Measurements from ENCODE around the gene SORCS2.

Gene SORCS2

GRCh38 chr4:7367406-7367805 lies 175.1 kb downstream of the SORCS2 start:
- H2AFZ ChIP-seq (ENCODE audit: low read depth, low read length), result no peak overlapping the region
- no peak overlapping the region for H3K4me3 ChIP-seq (ENCODE audit: low read length)
- H3K9ac ChIP-seq (ENCODE audit: low read length), result no peak overlapping the region
- H3K4me2 ChIP-seq (ENCODE audit: low read length), result no peak overlapping the region
- H3K36me3 ChIP-seq (replicated peaks; ENCODE audit: low read depth, low read length), result no peaks in the 10 kb centered on the region
- no peaks in the 10 kb centered on the region for H3K4me1 ChIP-seq (ENCODE audit: low read length)
- H3K27ac ChIP-seq (ENCODE audit: low read length), result no peak overlapping the region
- H3K9me3 ChIP-seq (ENCODE audit: insufficient read depth, low read length), result no peaks in the 10 kb centered on the region
- no peaks in the 10 kb centered on the region for H3K79me2 ChIP-seq (ENCODE audit: low read length)
- H3K27me3 ChIP-seq (ENCODE audit: low read depth, low read length), result no peaks in the 10 kb centered on the region
- H4K20me1 ChIP-seq (ENCODE audit: insufficient read depth, low read length), result no peaks in the 10 kb centered on the region
- TF ChIP-seq, protein P1, sequence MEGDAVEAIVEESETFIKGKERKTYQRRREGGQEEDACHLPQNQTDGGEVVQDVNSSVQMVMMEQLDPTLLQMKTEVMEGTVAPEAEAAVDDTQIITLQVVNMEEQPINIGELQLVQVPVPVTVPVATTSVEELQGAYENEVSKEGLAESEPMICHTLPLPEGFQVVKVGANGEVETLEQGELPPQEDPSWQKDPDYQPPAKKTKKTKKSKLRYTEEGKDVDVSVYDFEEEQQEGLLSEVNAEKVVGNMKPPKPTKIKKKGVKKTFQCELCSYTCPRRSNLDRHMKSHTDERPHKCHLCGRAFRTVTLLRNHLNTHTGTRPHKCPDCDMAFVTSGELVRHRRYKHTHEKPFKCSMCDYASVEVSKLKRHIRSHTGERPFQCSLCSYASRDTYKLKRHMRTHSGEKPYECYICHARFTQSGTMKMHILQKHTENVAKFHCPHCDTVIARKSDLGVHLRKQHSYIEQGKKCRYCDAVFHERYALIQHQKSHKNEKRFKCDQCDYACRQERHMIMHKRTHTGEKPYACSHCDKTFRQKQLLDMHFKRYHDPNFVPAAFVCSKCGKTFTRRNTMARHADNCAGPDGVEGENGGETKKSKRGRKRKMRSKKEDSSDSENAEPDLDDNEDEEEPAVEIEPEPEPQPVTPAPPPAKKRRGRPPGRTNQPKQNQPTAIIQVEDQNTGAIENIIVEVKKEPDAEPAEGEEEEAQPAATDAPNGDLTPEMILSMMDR (IDR thresholded peaks at IDR 0.05; ENCODE audit: low read depth, low read length), result no peak
- TF ChIP-seq EZH2phosphoT487 (IDR thresholded peaks at IDR 0.05; ENCODE audit: low read depth), result no peak

DNA sequence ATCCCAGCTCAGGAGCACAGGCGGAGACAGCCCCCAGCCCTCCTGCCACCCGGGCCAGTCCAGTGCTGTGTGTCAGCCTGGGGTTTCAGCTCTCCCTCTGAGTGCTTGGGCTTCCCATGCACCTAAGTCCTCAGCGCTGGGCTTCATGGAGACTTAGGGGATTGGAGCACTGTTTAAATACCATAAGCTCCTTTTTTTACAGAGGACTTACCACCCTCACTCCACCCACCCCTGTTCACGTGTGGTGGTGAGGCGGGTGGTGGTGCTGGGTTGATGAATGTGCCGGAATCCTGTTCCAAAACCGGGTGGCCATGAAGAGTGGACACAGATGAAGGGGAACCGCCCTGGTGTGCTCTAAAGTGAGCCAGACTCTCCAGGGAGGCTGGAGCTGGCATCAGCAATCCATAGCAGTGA lies 175.5 kb downstream of the SORCS2 start:
- no peaks in the 10 kb centered on the region for H3K79me2 ChIP-seq (ENCODE audit: low read length)
- no peak overlapping the region for H3K9ac ChIP-seq (ENCODE audit: low read length)
- H3K27me3 ChIP-seq (ENCODE audit: low read depth, low read length), result no peaks in the 10 kb centered on the region
- no peak overlapping the region for H3K27ac ChIP-seq (ENCODE audit: low read length)
- TF ChIP-seq, protein P1 (IDR thresholded peaks at IDR 0.05; ENCODE audit: low read depth, low read length), result no peak
- TF ChIP-seq EZH2phosphoT487 (IDR thresholded peaks at IDR 0.05; ENCODE audit: low read depth), result no peak
- H3K36me3 ChIP-seq (replicated peaks; ENCODE audit: low read depth, low read length), result no peaks in the 10 kb centered on the region
- H3K4me3 ChIP-seq (ENCODE audit: low read length), result no peak overlapping the region
- H2AFZ ChIP-seq (ENCODE audit: low read depth, low read length), result no peak overlapping the region
- H3K9me3 ChIP-seq (ENCODE audit: insufficient read depth, low read length), result no peaks in the 10 kb centered on the region
- H3K4me2 ChIP-seq (ENCODE audit: low read length), result no peak overlapping the region
- no peaks in the 10 kb centered on the region for H3K4me1 ChIP-seq (ENCODE audit: low read length)
- no peaks in the 10 kb centered on the region for H4K20me1 ChIP-seq (ENCODE audit: insufficient read depth, low read length)

DNA sequence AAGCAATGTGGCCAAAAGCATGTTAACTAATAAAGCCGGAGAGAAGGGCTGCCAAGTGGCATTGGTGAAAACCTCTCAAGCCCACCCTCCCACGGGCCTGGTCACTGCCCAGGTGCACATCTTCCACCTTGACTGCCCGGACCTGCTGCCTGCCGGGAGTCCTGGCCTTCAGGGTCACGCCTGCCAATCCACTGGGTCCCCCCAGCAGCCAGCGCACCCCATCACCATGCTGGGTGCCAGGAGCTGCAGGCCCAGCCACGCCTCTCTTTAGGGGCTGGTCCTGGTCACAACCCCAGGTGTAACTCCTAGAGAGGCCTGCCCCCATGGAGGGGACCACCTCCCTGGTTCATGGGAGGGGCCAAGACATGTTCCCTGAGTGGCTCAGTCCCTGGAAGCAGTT lies 176.0 kb downstream of the SORCS2 start:
- no peaks in the 10 kb centered on the region for H3K79me2 ChIP-seq (ENCODE audit: low read length)
- no peak overlapping the region for H3K4me2 ChIP-seq (ENCODE audit: low read length)
- no peaks in the 10 kb centered on the region for H3K36me3 ChIP-seq (replicated peaks; ENCODE audit: low read depth, low read length)
- H3K9ac ChIP-seq (ENCODE audit: low read length), result no peak overlapping the region
- H3K9me3 ChIP-seq (ENCODE audit: insufficient read depth, low read length), result no peaks in the 10 kb centered on the region
- no peak for TF ChIP-seq EZH2phosphoT487 (IDR thresholded peaks at IDR 0.05; ENCODE audit: low read depth)
- TF ChIP-seq, protein P1 (IDR thresholded peaks at IDR 0.05; ENCODE audit: low read depth, low read length), result no peak
- no peak overlapping the region for H3K27ac ChIP-seq (ENCODE audit: low read length)
- H3K4me3 ChIP-seq (ENCODE audit: low read length), result no peak overlapping the region
- no peaks in the 10 kb centered on the region for H4K20me1 ChIP-seq (ENCODE audit: insufficient read depth, low read length)
- H3K4me1 ChIP-seq (ENCODE audit: low read length), result no peaks in the 10 kb centered on the region
- H3K27me3 ChIP-seq (ENCODE audit: low read depth, low read length), result no peaks in the 10 kb centered on the region
- H2AFZ ChIP-seq (ENCODE audit: low read depth, low read length), result no peak overlapping the region

GRCh38 chr4:7369511-7369910 lies 177.2 kb downstream of the SORCS2 start:
- Histone ChIP-seq H3K79me2 (ENCODE audit: low read length) (no peaks in the 10 kb centered on the region), H3K9ac (ENCODE audit: low read length) (no peak overlapping the region), H3K4me2 (ENCODE audit: low read length) (no peak overlapping the region), H3K27me3 (ENCODE audit: low read depth, low read length) (no peaks in the 10 kb centered on the region), H2AFZ (ENCODE audit: low read depth, low read length) (no peak overlapping the region), H3K4me3 (ENCODE audit: low read length) (no peak overlapping the region), H4K20me1 (ENCODE audit: insufficient read depth, low read length) (no peaks in the 10 kb centered on the region), H3K9me3 (ENCODE audit: insufficient read depth, low read length) (no peaks in the 10 kb centered on the region), H3K27ac (ENCODE audit: low read length) (no peak overlapping the region), H3K4me1 (ENCODE audit: low read length) (no peaks in the 10 kb centered on the region), H3K36me3 (replicated peaks; ENCODE audit: low read depth, low read length) (no peaks in the 10 kb centered on the region)
- no peak for TF ChIP-seq EZH2phosphoT487 (IDR thresholded peaks at IDR 0.05; ENCODE audit: low read depth)
- TF ChIP-seq, protein P1 (IDR thresholded peaks at IDR 0.05; ENCODE audit: low read depth, low read length), result no peak
